Activated B cell treated with CpG ODN at 0.5 μM for 24 hours (primary cell): ENCODE measurements around the gene MORN1. TPM values are rescaled to one million over a fixed set of nuclear protein-coding genes. Genes with fewer than 3 reads are reported as not detected.

Experiments
- ATAC-seq: fragments of 200-7000 bp; cut with Tn5 transposase; one replicate; pipeline ENCODE4 v1.10.0; 2021; ENCODE audit warnings: low read depth, mild to moderate bottlenecking, moderate library complexity
- CTCF ChIA-PET: fragments of 350-600 bp; sonication (Branson Sonifier 250); formaldehyde crosslinking; loops from one replicate; lab custom pipeline; 2021; ENCODE audit warnings: antibody characterized with exemption; lab: Charles Lee
- POLR2A ChIA-PET: fragments of 350-600 bp; sonication (Branson Sonifier 250); formaldehyde crosslinking; loops from one replicate; lab custom pipeline; 2021; ENCODE audit warnings: antibody characterized with exemption; lab: Charles Lee
- DNase-seq: peaks from one replicate; pipeline ENCODE4 v3.0.0; 2022
- H3K27ac Mint-ChIP-seq: one replicate; pipeline ENCODE4 v1.8.0; 2020; ENCODE audit warnings: mixed read lengths
- H3K27me3 Mint-ChIP-seq: one replicate; pipeline ENCODE4 v1.8.0; 2021; ENCODE audit warnings: mixed read lengths
- H3K36me3 Mint-ChIP-seq: one replicate; pipeline ENCODE4 v1.8.0; 2021; ENCODE audit warnings: low read depth, mixed read lengths
- H3K4me1 Mint-ChIP-seq: one replicate; pipeline ENCODE4 v1.8.0; 2021; ENCODE audit warnings: mixed read lengths
- H3K4me3 Mint-ChIP-seq: one replicate; pipeline ENCODE4 v1.8.0; 2020; ENCODE audit warnings: mild to moderate bottlenecking, mixed read lengths
- H3K9me3 Mint-ChIP-seq: one replicate; pipeline ENCODE4 v1.8.0; 2020; ENCODE audit warnings: mixed read lengths
- CTCF ChIP-seq: fragments of 200-600 bp; IDR thresholded peaks from one replicate; pipeline ENCODE4 v1.8.0; 2022; ENCODE audit warnings: antibody characterized with exemption, mild to moderate bottlenecking
- intact Hi-C: fragments of 100-400 bp; cut with micrococcal nuclease; formaldehyde crosslinking; loops from one replicate; pipeline ENCODE4 v1.15.1; 2024
- total RNA-seq: library from RNA; stranded (reverse); gene quantifications from 2 replicates; pipeline ENCODE4 v1.2.3, GENCODE V29; 2022

MORN1 gene
- total RNA-seq, 1 donor from 2014 or later, result 17.8 TPM

- no peaks in the 10 kb centered on the region for H3K36me3 Mint-ChIP-seq
- CTCF ChIA-PET, result no interaction called here
- ATAC-seq (no peak), DNase-seq (no peak)
- POLR2A ChIA-PET, result no interaction called here
- intact Hi-C loops, result no loop called here
- H3K27me3 Mint-ChIP-seq, result no peaks in the 10 kb centered on the region
- H3K27ac Mint-ChIP-seq, result no peak overlapping the region
- H3K4me1 Mint-ChIP-seq, result no peaks in the 10 kb centered on the region
- H3K9me3 Mint-ChIP-seq, result no peaks in the 10 kb centered on the region
- no peak for TF ChIP-seq CTCF
- H3K4me3 Mint-ChIP-seq, result no peak overlapping the region
These were observed 45.9 kb downstream of the MORN1 start for GRCh38 chr1:2345297-2346075.

- no peak for ATAC-seq
- no peak overlapping the region for H3K27ac Mint-ChIP-seq
- intact Hi-C loops, result no loop called here
- H3K4me3 Mint-ChIP-seq, result no peak overlapping the region
- no peak for DNase-seq
- POLR2A ChIA-PET, result no interaction called here
- no peak for TF ChIP-seq CTCF
- no peaks in the 10 kb centered on the region for H3K36me3 Mint-ChIP-seq
- no peaks in the 10 kb centered on the region for H3K9me3 Mint-ChIP-seq
- no peaks in the 10 kb centered on the region for H3K4me1 Mint-ChIP-seq
- no peaks in the 10 kb centered on the region for H3K27me3 Mint-ChIP-seq
- CTCF ChIA-PET, result no interaction called here
These were observed 46.5 kb downstream of the MORN1 start for GRCh38 chr1:2344744-2345296.

- intact Hi-C loops, result no loop called here
- POLR2A ChIA-PET, result no interaction called here
- Mint-ChIP-seq H3K9me3 (no peaks in the 10 kb centered on the region), H3K4me3 (no peak overlapping the region), H3K27me3 (no peaks in the 10 kb centered on the region), H3K4me1 (no peaks in the 10 kb centered on the region), H3K36me3 (no peaks in the 10 kb centered on the region), H3K27ac (no peak overlapping the region)
- no peak for ATAC-seq
- CTCF ChIA-PET, result no interaction called here
- no peak for DNase-seq
- no peak for TF ChIP-seq CTCF
These were observed 47.2 kb downstream of the MORN1 start for GRCh38 chr1:2344121-2344681.

- ChIA-PET CTCF (no interaction called here), POLR2A (no interaction called here)
- no peak for DNase-seq
- intact Hi-C loops, result no loop called here
- no peaks in the 10 kb centered on the region for H3K27me3 Mint-ChIP-seq
- H3K4me1 Mint-ChIP-seq, result no peaks in the 10 kb centered on the region
- no peak overlapping the region for H3K27ac Mint-ChIP-seq
- ATAC-seq, result no peak
- H3K9me3 Mint-ChIP-seq, result no peaks in the 10 kb centered on the region
- TF ChIP-seq CTCF, result no peak
- no peak overlapping the region for H3K4me3 Mint-ChIP-seq
- H3K36me3 Mint-ChIP-seq, result no peaks in the 10 kb centered on the region
These were observed 48.1 kb downstream of the MORN1 start for GRCh38 chr1:2343023-2343935.
